H1 (cell line): Measurements from ENCODE around the gene TIGD2. TPM values are rescaled to one million over a fixed set of nuclear protein-coding genes. Genes with fewer than 3 reads are reported as not detected.

Experiments used
- EGR1 ChIP-seq: IDR thresholded peaks from 2 replicates; pipeline ENCODE4 v1.6.1; 2011; ENCODE audit warnings: low read depth, low read length, borderline replicate concordance
- PHF8 ChIP-seq: fragments of 200-600 bp; sonication (generic); conservative IDR thresholded peaks from 2 replicates; pipeline ENCODE4 v1.7.1; 2012; ENCODE audit warnings: low read depth, mild to moderate bottlenecking, inconsistent platforms, low read length, moderate library complexity
- RXRA ChIP-seq: IDR thresholded peaks from 2 replicates; pipeline ENCODE4 v1.6.1; 2011; ENCODE audit warnings: low read depth, mild to moderate bottlenecking, low read length, moderate library complexity; ENCODE audit not compliant: insufficient read depth
- SUZ12 ChIP-seq: fragments of 200-600 bp; sonication (generic); IDR thresholded peaks from 2 replicates; pipeline ENCODE4 v1.6.1; 2012; ENCODE audit warnings: mild to moderate bottlenecking, inconsistent platforms, low read length, moderate library complexity, mixed read lengths
- TBP ChIP-seq: IDR thresholded peaks from 2 replicates; pipeline ENCODE4 v1.6.1; 2011; ENCODE audit warnings: low read depth, low read length, improper control_type of control experiment
- polyA plus RNA-seq, 7 experiments: library from polyadenylated mRNA; depleted of rRNA in 3 of 7; stranded (reverse) in 5 of 7; unstranded in 2 of 7; fragments of >200 nt in 5 of 7; fragments of 200-250 nt in 2 of 7; gene quantifications; 1 replicate in 5 of 7; 2 replicates in 1 of 7; 4 replicates in 1 of 7; pipeline versions ENCODE4 v1.2.1 to v1.2.3, GENCODE V29; 2011 to 2013; ENCODE audit warnings: missing spikeins in 2 of 7, mixed read lengths in 2 of 7
- total RNA-seq: library from RNA; stranded (reverse); fragmentation: NEBNext Ultra II Directional; extraction: Animal tissue kit (Norgen Biotek cat#: 25700); gene quantifications from 2 replicates; pipeline ENCODE4 v1.2.1, GENCODE V29; 2021

Gene TIGD2
- total and polyA plus RNA-seq, 2 of the 8 experiments (the other 6 are each of a cell fraction or from before 2014, with no cell fraction given) = 2.4 to 5.7 TPM

DNA sequence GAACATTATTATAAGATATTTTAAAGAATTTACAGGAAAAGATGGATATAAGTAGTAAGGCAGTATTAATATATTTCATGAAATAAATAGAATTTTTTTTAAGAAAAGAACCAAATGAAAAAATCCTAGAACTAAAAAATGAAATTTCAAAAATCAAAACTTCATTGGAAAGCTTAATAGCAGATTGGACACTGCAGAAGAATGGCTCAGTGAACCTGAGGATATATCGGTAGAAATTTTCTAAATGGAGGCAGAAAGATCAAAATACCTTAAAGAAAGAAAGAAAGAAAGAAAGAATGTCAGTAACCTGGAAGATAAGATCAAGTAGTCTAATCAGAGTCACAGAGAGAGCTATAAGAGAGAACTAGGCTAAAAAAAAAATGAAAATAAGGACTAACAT, 33.0 kb upstream of the TIGD2 start (continued):
- TF ChIP-seq RXRA (no peak), TBP (no peak), EGR1 (no peak), SUZ12 (no peak), PHF8 (no peak)
